Ureter (tissue), 1 donor: ENCODE results near the gene KLF13. TPM values are rescaled to one million over a fixed set of nuclear protein-coding genes. Genes with fewer than 3 reads are reported as not detected.
A peak's percentile ranks its signal among the peaks of the same experiment; 100 is the strongest.
"Not testable (repeated sequence)": the region's sequence is repeated elsewhere in the genome, so short reads cannot be mapped to it uniquely, and the experiment has no call there.

Source experiments
- DNase-seq: peaks from one replicate; pipeline ENCODE4 v3.0.0-alpha.2; 2020; ENCODE audit warnings: low spot score
- total RNA-seq: library from RNA; stranded (reverse); gene quantifications from one replicate; pipeline ENCODE4 v1.2.4, GENCODE V29; 2023
- donor health status: DM: yes; HTN: yes; CAD: no.

The KLF13 gene
- total RNA-seq, 1 donor from 2014 or later = 77.5 TPM

DNA sequence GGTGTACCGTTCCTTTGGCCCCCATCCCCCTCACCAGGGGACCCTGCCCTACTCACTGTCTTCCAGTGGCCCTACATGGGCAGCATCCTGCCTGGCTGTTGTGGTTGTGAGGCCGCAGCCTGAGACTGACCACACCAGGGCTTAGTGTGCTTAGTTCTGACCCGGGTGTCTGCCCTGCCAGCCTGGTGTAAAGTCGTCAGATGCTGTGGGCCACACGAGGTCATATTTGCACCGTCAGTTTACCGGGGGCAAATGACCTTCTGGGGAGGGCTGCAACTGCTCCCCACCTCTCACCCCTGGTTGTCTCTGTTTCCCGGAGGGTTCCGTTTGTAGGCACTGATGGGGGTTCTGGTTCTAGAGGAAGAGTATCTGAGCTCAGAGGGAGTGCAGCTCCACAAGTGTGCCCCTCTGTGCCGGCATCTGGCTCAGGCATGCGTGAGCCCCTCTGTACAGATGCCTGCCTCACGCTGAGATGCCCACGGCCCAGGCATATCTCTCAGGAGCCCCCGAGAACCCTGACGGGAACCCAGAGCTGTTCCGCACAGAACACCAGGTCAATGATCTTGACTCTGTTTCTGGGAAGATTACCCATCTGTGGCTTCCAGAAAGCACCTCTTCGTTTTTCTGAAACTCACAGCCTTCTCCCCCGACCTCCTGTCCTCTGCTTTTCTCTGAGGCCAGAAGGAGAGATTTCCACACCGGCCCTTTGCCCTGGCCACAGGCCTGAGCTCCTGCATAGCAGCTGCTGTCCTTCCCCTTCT is 19.2 kb downstream of the KLF13 start:
- DNase-seq = no peak

GRCh38 chr15:31346367-31347066 is 19.9 kb downstream of the KLF13 start:
- no peak for DNase-seq

DNA sequence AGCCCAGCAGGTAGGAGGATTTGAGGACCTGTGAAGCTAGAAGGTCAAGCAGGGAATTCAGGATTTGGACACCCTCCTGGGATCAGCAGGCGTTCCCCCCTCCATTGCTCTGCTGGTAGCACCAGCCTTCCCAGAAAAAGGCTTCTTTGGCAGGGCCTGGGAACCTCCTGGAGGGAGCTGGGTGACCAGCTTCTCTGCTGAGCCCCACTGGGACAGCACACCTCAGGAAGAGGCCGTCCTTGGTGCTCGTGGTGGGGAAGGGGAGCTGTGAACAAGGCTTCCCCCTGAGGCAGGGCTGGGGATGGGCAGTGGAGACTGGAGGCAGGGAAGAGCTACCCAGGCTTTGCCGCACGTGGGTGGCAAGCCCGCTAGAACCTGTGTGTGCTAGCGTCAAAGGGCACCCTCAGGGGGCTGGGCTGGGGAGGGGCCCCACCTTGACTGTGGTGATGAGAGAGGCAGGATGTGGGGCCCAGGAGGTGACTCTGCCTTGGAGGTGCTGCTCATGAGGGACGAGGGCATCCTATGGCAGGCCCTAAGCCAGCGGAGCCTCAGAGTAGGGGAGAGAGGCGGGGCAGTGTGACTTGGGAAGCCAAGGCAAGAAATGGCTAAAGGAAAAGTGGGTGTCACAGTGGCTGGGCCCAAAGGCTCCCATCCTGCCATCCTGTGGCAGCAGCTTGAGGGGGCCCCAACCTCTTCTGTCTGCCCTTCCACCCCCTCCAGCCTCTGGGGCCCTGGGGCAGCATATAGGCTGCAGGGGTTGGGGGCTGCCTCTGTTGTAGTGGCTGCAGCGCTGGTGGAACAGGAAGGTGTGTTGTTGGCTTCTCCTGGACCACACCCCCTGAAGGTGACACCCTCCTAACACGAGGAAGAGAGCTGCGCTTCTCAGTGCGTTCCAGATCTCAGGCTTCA is 20.7 kb downstream of the KLF13 start:
- no peak for DNase-seq

GRCh38 chr15:31347981-31348803 is 21.6 kb downstream of the KLF13 start:
- no peak for DNase-seq

DNA sequence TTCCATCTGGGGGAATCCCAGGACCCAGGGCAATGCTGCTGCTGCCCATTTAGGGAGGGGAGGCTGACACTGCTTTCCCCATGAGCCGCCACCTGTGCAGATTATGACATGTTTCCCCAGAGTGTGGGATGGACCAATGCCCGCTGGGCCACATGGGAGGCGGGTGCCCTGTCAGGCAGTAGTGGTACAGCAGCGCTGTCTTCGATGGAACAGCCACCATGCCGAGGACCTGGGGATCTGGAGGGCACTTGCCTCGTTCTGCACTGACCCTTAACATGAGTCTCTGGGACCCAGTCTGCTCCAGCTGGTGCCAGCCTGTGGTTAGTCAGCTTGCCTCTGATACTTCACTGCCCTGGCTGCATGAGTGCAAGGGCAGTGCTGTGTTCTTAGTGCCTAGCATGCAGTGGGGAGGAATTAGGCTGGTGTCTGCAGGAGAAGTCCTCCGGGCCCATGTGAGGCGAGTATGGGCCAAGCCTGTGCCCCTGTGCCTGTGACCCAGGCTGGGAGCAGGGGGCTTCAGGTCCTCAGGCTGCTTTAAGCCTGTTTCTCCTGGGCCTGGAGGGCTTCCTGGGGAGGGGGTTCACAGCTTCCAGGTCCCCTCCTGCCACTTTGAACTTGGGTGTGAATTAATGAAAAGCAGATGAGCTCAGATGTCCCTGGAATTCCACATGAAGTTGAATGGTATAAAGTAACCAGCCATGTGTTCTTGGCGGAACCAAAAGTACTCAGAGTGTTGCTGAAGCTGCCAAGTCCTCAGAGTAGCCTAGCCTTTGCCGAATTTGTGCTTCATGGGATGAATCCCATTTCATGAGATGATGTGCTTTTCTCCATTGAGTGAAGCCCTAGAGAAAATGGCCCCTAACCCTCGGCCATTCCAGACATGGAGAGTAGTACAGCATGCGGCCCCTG is 22.9 kb downstream of the KLF13 start:
- DNase-seq = no peak

GRCh38 chr15:31350771-31351170 is 24.1 kb downstream of the KLF13 start:
- no peak for DNase-seq

- DNase-seq = no peak
Measured at GRCh38 chr15:31352339-31352751, 25.7 kb downstream of the KLF13 start.

DNA sequence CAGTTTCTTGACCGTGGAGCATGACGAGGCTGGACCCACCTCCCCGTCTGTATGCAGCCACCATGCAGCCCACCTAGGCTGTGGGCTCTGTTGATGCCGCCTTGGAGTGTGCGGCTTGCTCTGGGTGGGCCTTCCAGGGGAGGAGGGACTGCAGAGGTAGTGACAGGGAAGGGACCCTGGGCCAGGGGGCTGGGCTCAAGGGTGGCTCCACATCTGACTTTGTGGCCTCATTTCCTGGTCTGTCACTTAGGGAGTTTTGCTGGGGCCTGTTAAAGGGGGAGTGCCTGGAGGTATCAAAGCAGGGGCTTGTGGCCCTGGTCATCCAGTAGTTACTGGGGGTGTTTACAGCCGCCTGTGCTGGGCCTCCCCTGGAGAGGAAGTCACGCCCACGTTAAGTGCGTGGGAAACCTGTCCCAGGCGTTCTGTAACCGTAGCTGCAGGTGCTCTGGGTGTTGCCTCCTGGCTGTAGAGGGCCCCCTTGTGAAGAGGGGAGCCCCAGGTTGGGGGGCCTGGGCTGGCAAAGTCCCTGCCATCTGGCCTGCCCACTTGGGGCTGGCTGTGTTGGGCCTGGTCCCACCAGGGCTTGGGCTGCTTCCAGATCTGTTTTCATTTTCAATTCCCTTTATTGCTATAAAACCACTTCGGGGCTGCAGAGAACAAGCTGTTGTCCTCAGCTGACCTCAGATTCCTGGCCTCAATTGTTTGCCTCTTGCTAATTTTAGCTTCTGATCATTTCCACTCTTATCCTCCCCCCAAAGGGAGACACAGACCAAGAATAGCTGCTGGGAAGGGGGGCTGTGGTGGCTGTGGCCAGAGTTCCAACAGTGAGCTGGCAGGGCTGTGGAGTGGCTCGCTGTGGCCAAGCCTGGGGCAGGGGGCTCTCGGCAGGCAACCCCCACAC is 26.5 kb downstream of the KLF13 start:
- peak; percentile 74 for DNase-seq

- no peak for DNase-seq
Measured at GRCh38 chr15:31353931-31354330, 27.3 kb downstream of the KLF13 start.

DNA sequence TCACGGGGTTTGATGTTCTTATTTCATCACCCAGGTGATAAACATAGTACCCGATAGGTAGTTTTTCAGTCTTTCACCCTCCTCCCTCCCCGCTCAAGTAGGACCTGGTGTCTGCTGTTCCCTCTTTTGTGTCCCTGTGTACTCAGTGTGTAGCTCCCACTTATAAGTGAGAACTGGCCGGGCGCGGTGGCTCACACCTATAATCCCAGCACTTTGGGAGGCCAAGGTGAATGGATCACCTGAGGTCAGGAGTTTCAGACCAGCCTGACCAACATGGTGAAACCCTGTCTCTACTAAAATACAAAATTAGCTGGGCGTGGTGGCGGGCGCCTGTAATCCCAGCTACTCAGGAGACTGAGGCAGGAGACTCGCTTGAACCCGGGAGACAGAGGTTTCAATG is 29.5 kb downstream of the KLF13 start:
- not testable (repeated sequence) for DNase-seq

- no peak for DNase-seq
Measured at GRCh38 chr15:31357148-31357547, 30.5 kb downstream of the KLF13 start.

DNA sequence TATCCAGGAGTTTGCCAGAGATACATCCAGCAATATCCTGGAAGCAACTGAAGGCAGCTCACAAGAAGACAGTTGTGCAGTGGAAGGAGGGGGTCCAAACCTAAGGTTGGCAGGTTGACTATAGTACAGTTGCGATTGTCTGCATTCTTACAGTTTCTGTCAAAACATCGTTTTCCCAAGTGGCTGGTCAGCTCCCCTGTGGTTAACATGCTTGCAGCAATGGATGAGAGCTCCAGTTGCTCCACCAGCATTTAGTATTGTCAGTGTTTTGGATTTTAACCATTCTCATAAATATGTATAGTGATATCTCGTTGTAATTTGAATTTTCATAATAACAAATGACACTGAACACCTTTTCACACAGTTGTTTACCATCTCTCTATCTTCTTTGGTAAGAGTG is 31.5 kb downstream of the KLF13 start:
- DNase-seq = no peak

DNA sequence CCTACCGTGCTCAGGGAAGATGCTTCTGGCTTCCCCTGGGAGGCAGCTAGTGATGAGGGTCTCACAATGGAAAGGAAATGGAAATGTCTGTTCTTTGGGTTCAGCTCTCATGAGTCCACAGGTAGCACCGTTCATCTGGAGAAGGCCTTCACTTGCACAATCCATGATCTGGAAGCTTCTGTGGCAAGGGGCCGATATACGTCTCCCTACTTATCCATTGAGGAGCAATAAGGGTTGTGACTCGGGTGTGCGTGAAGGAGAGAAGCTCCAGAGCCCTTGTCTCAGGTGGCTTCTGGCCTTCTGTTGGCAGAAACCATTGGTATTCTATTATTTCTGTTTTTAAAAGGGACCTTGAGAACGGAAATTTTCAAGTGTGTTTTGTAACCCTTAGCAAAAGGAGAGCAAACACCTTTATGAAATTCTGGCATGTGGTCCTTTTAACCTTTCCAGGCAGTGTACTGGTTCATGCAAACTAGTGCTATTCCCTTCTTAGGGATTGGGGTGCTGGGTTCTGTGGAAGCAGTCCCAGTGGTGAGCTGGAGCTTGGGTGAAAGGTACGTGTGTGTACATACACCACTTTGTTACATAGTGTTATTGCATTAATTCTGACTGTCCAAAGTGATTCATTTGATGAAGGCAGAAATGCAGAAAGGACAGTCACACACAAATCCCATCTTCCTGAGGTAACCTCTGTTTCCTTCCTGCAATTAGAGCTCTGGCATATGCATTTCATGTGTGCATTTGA is 32.5 kb downstream of the KLF13 start:
- no peak for DNase-seq

DNA sequence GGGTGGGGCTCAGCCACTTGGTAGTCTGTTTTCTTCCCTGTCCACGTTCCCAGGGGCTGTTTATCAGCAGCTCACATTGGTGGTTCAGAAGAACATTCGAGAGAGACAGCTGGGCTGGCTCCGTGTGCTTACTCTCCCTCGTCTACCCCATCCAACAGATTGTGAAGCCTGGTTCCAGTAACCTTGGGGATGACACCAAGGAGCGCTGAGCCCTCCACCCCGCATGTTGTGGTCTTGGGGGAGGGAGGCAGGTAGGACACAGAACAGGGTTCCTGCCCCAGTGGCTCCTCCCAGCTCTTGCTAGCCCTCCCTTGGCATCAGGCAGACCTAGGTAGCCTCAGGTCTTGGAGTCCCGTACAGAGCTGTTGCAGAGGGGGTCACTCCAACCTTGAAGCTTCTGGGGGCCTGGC is 33.1 kb downstream of the KLF13 start:
- DNase-seq = no peak

- no peak for DNase-seq
Measured at GRCh38 chr15:31360158-31360561, 33.5 kb downstream of the KLF13 start.

GRCh38 chr15:31360843-31361763 is 34.5 kb downstream of the KLF13 start:
- no peak for DNase-seq

GRCh38 chr15:31361764-31362515 is 35.3 kb downstream of the KLF13 start:
- no peak for DNase-seq
